WI38 (cell line): ENCODE data around the gene PHACTR1.

ENCODE experiments used
- H3K4me3 ChIP-seq: 2 replicates; pipeline ENCODE4 v1.5.1; 2011; ENCODE audit warnings: low read depth, mild to moderate bottlenecking, control low read depth, low read length
- CTCF ChIP-seq: IDR thresholded peaks from 2 replicates; pipeline ENCODE4 v1.5.1; 2012; ENCODE audit warnings: low read depth, mild to moderate bottlenecking, control low read depth, low read length

PHACTR1 gene

GRCh38 chr6:13038741-13039190 lies 322.2 kb downstream of the PHACTR1 start:
- H3K4me3 ChIP-seq, result no peak overlapping the region
- TF ChIP-seq CTCF, result no peak

- no peak for TF ChIP-seq CTCF
- no peak overlapping the region for H3K4me3 ChIP-seq
Observed at GRCh38 chr6:13044390-13044789, 327.8 kb downstream of the PHACTR1 start.

- TF ChIP-seq CTCF, result no peak
Observed at GRCh38 chr6:13044896-13045295, 328.3 kb downstream of the PHACTR1 start.

GRCh38 chr6:13045676-13046075 lies 329.1 kb downstream of the PHACTR1 start:
- H3K4me3 ChIP-seq, result no peak overlapping the region
- TF ChIP-seq CTCF, result no peak

More at GRCh38 chr6:13044896-13045295, 328.3 kb downstream of the PHACTR1 start:
- no peak overlapping the region for H3K4me3 ChIP-seq

- TF ChIP-seq CTCF, result no peak
- H3K4me3 ChIP-seq, result no peak overlapping the region
Observed at GRCh38 chr6:13046084-13046483, 329.5 kb downstream of the PHACTR1 start.

- TF ChIP-seq CTCF, result no peak
- H3K4me3 ChIP-seq, result no peak overlapping the region
Observed at GRCh38 chr6:13048113-13048512, 331.5 kb downstream of the PHACTR1 start.

- no peak for TF ChIP-seq CTCF
- no peak overlapping the region for H3K4me3 ChIP-seq
Observed at GRCh38 chr6:13049666-13050254, 333.2 kb downstream of the PHACTR1 start.
